SK-N-SH treated with all-trans-retinoic acid at 6 μM for 48 hours (cell line): ENCODE measurements around the gene SCAMP3.

Experiments used
- CREB5 ChIP-seq: fragments of 250-450 bp; sonication (Bioruptor Pico); IDR thresholded peaks from 2 replicates; pipeline ENCODE4 v1.5.1; 2020; ENCODE audit warnings: low read depth, mild to moderate bottlenecking, moderate library complexity
- ESRRG ChIP-seq: fragments of 250-450 bp; sonication (Bioruptor Pico); IDR thresholded peaks from 2 replicates; pipeline ENCODE4 v1.6.1; 2021; ENCODE audit warnings: mild to moderate bottlenecking
- GLIS3 ChIP-seq: fragments of 250-450 bp; sonication (Bioruptor Pico); IDR thresholded peaks from 2 replicates; pipeline ENCODE4 v1.5.0; 2020; ENCODE audit warnings: mild to moderate bottlenecking, moderate library complexity
- OSR1 ChIP-seq: fragments of 250-450 bp; sonication (Bioruptor Pico); IDR thresholded peaks from 2 replicates; pipeline ENCODE4 v1.8.0; 2022; ENCODE audit warnings: moderate library complexity, mild to moderate bottlenecking, inconsistent platforms
- PATZ1 ChIP-seq: fragments of 250-450 bp; sonication (Bioruptor Pico); IDR thresholded peaks from 2 replicates; pipeline ENCODE4 v1.8.0; 2020; ENCODE audit warnings: mild to moderate bottlenecking, moderate library complexity, borderline replicate concordance
- POU6F1 ChIP-seq: fragments of 250-450 bp; sonication (Bioruptor Pico); IDR thresholded peaks from 2 replicates; pipeline ENCODE4 v1.8.0; 2021; ENCODE audit warnings: low read depth, mild to moderate bottlenecking, moderate library complexity, borderline replicate concordance
- PPARA ChIP-seq: fragments of 250-450 bp; sonication (Bioruptor Pico); IDR thresholded peaks from 2 replicates; pipeline ENCODE4 v1.5.0; 2020; ENCODE audit warnings: mild to moderate bottlenecking, borderline replicate concordance
- RARB ChIP-seq: fragments of 250-450 bp; sonication (Bioruptor Pico); IDR thresholded peaks from 2 replicates; pipeline ENCODE4 v1.8.0; 2021; ENCODE audit warnings: mild to moderate bottlenecking, moderate library complexity
- TOX ChIP-seq: fragments of 250-450 bp; sonication (Bioruptor Pico); IDR thresholded peaks from 2 replicates; pipeline ENCODE4 v1.8.0; 2021; ENCODE audit warnings: mild to moderate bottlenecking, moderate library complexity, borderline replicate concordance
- ZFP3 ChIP-seq: fragments of 250-450 bp; sonication (Bioruptor Pico); IDR thresholded peaks from 2 replicates; pipeline ENCODE4 v1.5.0; 2020; ENCODE audit warnings: mild to moderate bottlenecking, moderate library complexity
- ZFP30 ChIP-seq: fragments of 450-650 bp; formaldehyde crosslinking; IDR thresholded peaks from 2 replicates; pipeline ENCODE4 v1.5.0; 2022; ENCODE audit warnings: mild to moderate bottlenecking, moderate library complexity
- ZNF8 ChIP-seq: fragments of 450-650 bp; formaldehyde crosslinking; IDR thresholded peaks from 2 replicates; pipeline ENCODE4 v1.5.0; 2020; ENCODE audit warnings: mild to moderate bottlenecking, moderate library complexity

GRCh38 chr1:155206891-155207805 lies 55.0 kb downstream of the SCAMP3 start:
- TF ChIP-seq OSR1 (CRISPR knock-in tag) (no peak), PATZ1 (CRISPR knock-in tag) (no peak), POU6F1 (CRISPR knock-in tag) (no peak), TOX (CRISPR knock-in tag) (no peak), ZFP30 (CRISPR knock-in tag) (no peak), ESRRG (CRISPR knock-in tag) (no peak), GLIS3 (CRISPR knock-in tag) (no peak), ZFP3 (no peak), RARB (no peak), ZNF8 (CRISPR knock-in tag) (no peak), PPARA (CRISPR knock-in tag) (no peak), CREB5 (no peak)
